ENCODE results near the gene LUZP1. TPM values are rescaled to one million over a fixed set of nuclear protein-coding genes. Genes with fewer than 3 reads are reported as not detected.

LUZP1 gene
- total RNA-seq, 2 experiments from 2014 or later, result 20.1 to 23.7 TPM

GRCh38 chr1:23044035-23044434, 124.6 kb downstream of the LUZP1 start:
- H3K9me3 ChIP-seq (ENCODE audit: control insufficient read depth in 1 of 2, insufficient read depth in 1 of 2, low read length in 2 of 2), result no peaks in the 10 kb centered on the region
- ChIA-PET CTCF (interaction anchor here (1.4 kb wide), 1 partner anchor 9 kb away, joined by 4 read pairs; no protein-coding TSS in a partner anchor), POLR2A (no interaction called here)
- H3K4me1 Mint-ChIP-seq (ENCODE audit: low read depth), result peaks cover 39% of the 10 kb centered on the region
- no peak for TF ChIP-seq CTCF (IDR thresholded peaks at IDR 0.05)
- no peak overlapping the region for H3K27ac ChIP-seq (ENCODE audit: low read depth in 1 of 2, low read length in 2 of 2)
- intact Hi-C loops (cut with DNase I, micrococcal nuclease), result loop anchor here in 1 of 2 experiments (2.0 kb wide), 1 partner anchor 23 kb away; no protein-coding TSS in a partner anchor
- H3K4me3 Mint-ChIP-seq, result no peak overlapping the region
- peaks cover 50% of the 10 kb centered on the region for H3K36me3 Mint-ChIP-seq (ENCODE audit: low read depth)
- DNase-seq (no peak), ATAC-seq (ENCODE audit: poor library complexity) (no peak)
- H3K36me3 ChIP-seq (ENCODE audit: insufficient read depth, low read length), result peaks cover 7% of the 10 kb centered on the region
- no peaks in the 10 kb centered on the region for H3K9me3 Mint-ChIP-seq
- H3K27me3 Mint-ChIP-seq, result no peaks in the 10 kb centered on the region
- H3K27me3 ChIP-seq (ENCODE audit: control insufficient read depth in 1 of 2, insufficient read depth in 2 of 2, low read length in 2 of 2), result no peaks in the 10 kb centered on the region
- no peaks in the 10 kb centered on the region for H3K4me1 ChIP-seq (ENCODE audit: insufficient read depth, low read length)
- H3K27ac Mint-ChIP-seq, result no peak overlapping the region
- no peak overlapping the region for H3K4me3 ChIP-seq (ENCODE audit: low read length)

DNA sequence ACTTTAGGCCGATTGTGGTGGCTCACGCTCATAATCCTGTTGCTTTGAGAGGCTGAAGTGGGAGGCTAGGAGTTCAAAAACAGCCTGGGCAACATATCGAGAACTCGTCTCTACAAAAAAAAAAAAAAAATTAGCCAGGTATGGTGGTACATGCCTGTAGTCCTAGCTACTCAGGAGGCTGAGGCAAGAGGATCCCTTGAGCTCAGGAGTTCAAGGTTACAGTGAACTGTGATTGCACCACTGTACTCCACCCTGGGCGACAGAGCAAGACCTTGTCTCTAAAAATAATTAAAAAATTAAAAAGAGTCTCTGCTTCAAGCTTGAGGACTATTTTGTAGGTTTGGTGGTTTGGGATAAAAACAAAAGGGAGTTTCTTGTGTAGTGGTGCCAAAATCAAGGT, 128.1 kb downstream of the LUZP1 start:
- intact Hi-C loops (cut with DNase I, micrococcal nuclease), result no loop called here
- H3K4me1 ChIP-seq (ENCODE audit: insufficient read depth, low read length), result no peaks in the 10 kb centered on the region
- no peak overlapping the region for H3K4me3 ChIP-seq (ENCODE audit: low read length)
- ChIA-PET CTCF (interaction anchor here (1.0 kb wide), 1 partner anchor 9 kb away, joined by 4 read pairs; no protein-coding TSS in a partner anchor), POLR2A (interaction anchor here (0.9 kb wide), 1 partner anchor 9 kb away, joined by 3 read pairs; no protein-coding TSS in a partner anchor)
- ATAC-seq (ENCODE audit: poor library complexity) (no peak), DNase-seq (no peak)
- no peak for TF ChIP-seq CTCF (IDR thresholded peaks at IDR 0.05)
- peaks cover 34% of the 10 kb centered on the region for H3K36me3 Mint-ChIP-seq (ENCODE audit: low read depth)
- peaks cover 46% of the 10 kb centered on the region for H3K4me1 Mint-ChIP-seq (ENCODE audit: low read depth)
- no peaks in the 10 kb centered on the region for H3K27me3 ChIP-seq (ENCODE audit: control insufficient read depth in 1 of 2, insufficient read depth in 2 of 2, low read length in 2 of 2)
- H3K27ac ChIP-seq (ENCODE audit: low read depth in 1 of 2, low read length in 2 of 2), result no peak overlapping the region
- H3K9me3 ChIP-seq (ENCODE audit: control insufficient read depth in 1 of 2, insufficient read depth in 1 of 2, low read length in 2 of 2), result no peaks in the 10 kb centered on the region
- no peak overlapping the region for H3K27ac Mint-ChIP-seq
- H3K9me3 Mint-ChIP-seq, result no peaks in the 10 kb centered on the region
- H3K27me3 Mint-ChIP-seq, result no peaks in the 10 kb centered on the region
- H3K36me3 ChIP-seq (ENCODE audit: insufficient read depth, low read length), result peaks cover 7% of the 10 kb centered on the region
- no peak overlapping the region for H3K4me3 Mint-ChIP-seq

DNA sequence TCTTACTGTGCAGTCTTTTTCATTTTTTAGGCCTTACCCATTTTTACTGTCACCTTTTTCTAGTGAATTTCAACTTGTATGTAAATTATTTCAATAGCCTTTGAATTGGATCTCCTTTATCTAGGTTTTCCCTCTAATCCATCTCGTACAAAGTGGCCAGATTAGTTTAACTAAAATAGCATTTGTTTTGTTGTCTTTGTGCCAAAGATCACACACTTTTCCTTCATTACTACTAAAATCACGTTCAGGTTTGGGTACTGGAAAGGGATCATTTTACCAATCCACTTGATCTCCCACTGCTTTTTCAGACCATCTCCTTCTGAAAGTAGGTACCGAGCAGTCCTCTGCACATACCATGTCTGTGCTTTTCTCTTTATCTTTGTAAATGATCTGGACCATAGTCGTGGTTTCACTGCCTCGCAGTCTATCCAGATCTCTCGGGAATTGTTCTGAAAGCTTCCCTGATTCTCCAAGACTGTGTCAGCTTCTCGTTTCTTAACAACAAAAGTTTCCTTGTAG, 129.3 kb downstream of the LUZP1 start:
- Histone ChIP-seq H3K36me3 (ENCODE audit: insufficient read depth, low read length) (peaks cover 2% of the 10 kb centered on the region), H3K4me3 (ENCODE audit: low read length) (no peak overlapping the region), H3K27ac (ENCODE audit: low read depth in 1 of 2, low read length in 2 of 2) (no peak overlapping the region), H3K27me3 (ENCODE audit: control insufficient read depth in 1 of 2, insufficient read depth in 2 of 2, low read length in 2 of 2) (no peaks in the 10 kb centered on the region), H3K9me3 (ENCODE audit: control insufficient read depth in 1 of 2, insufficient read depth in 1 of 2, low read length in 2 of 2) (no peaks in the 10 kb centered on the region), H3K4me1 (ENCODE audit: insufficient read depth, low read length) (no peaks in the 10 kb centered on the region)
- no peak for ATAC-seq (ENCODE audit: poor library complexity)
- H3K27me3 Mint-ChIP-seq, result no peaks in the 10 kb centered on the region
- no peak overlapping the region for H3K27ac Mint-ChIP-seq
- CTCF ChIA-PET, result no interaction called here
- intact Hi-C loops (cut with DNase I, micrococcal nuclease), result no loop called here
- POLR2A ChIA-PET, result no interaction called here
- TF ChIP-seq CTCF (IDR thresholded peaks at IDR 0.05), result no peak
- DNase-seq, result no peak
- H3K9me3 Mint-ChIP-seq, result no peaks in the 10 kb centered on the region
- peaks cover 37% of the 10 kb centered on the region for H3K4me1 Mint-ChIP-seq (ENCODE audit: low read depth)
- no peak overlapping the region for H3K4me3 Mint-ChIP-seq
- peaks cover 24% of the 10 kb centered on the region for H3K36me3 Mint-ChIP-seq (ENCODE audit: low read depth)
